ENCODE results near the gene PTPRN. TPM values are rescaled to one million over a fixed set of nuclear protein-coding genes. Genes with fewer than 3 reads are reported as not detected.

Gene PTPRN
- total RNA-seq, 1 experiment from 2014 or later = 6.5 TPM

GRCh38 chr2:219244789-219245147 is 64.4 kb downstream of the PTPRN start:
- H3K27me3 Mint-ChIP-seq (ENCODE audit: low read depth) = no peaks in the 10 kb centered on the region
- Histone ChIP-seq H3K79me2 (ENCODE audit: insufficient read depth, low read length) (no peaks in the 10 kb centered on the region), H3K4ac (ENCODE audit: low read depth, low read length) (no peak overlapping the region), H2AK5ac (ENCODE audit: insufficient read length, low read length) (no peak overlapping the region), H3K23ac (ENCODE audit: insufficient read length, low read depth, low read length) (no peak overlapping the region), H3K27ac (ENCODE audit: insufficient read length, low read depth, low read length) (no peak overlapping the region), H4K91ac (ENCODE audit: insufficient read length, low read depth, low read length) (no peak overlapping the region), H4K20me1 (ENCODE audit: control insufficient read depth, insufficient read depth, insufficient read length) (no peaks in the 10 kb centered on the region), H3K4me1 (ENCODE audit: insufficient read depth, low read length) (peaks cover 2% of the 10 kb centered on the region; the same call in 1 of the 2 replicates), H4K5ac (ENCODE audit: insufficient read length, low read depth, low read length) (no peak overlapping the region), H2BK20ac (ENCODE audit: low read depth, low read length, poor library complexity, severe bottlenecking) (no peak overlapping the region), H3K4me2 (ENCODE audit: insufficient read depth, insufficient read length, low read length) (peak overlapping the region; percentile 77), H2BK5ac (ENCODE audit: insufficient read length, low read length) (no peak overlapping the region), H2BK12ac (ENCODE audit: insufficient read length, low read depth, low read length) (no peak overlapping the region), H3K79me1 (ENCODE audit: insufficient read depth, low read depth, low read length, poor library complexity, severe bottlenecking) (no peaks in the 10 kb centered on the region), H3K23me2 (ENCODE audit: insufficient read length, low read depth, low read length, poor library complexity, severe bottlenecking) (no peaks in the 10 kb centered on the region), H2BK120ac (ENCODE audit: low read depth, low read length, poor library complexity, severe bottlenecking) (no peak overlapping the region), H3K9me3 (ENCODE audit: control insufficient read depth, low read depth, low read length) (no peaks in the 10 kb centered on the region), H3K18ac (ENCODE audit: insufficient read length, low read depth, low read length) (no peak overlapping the region), H3K14ac (ENCODE audit: insufficient read depth, low read length) (no peak overlapping the region), H3K9ac (ENCODE audit: extremely low read depth, insufficient read length, low read length) (no peak overlapping the region), H3K56ac (ENCODE audit: insufficient read length, low read depth, low read length) (no peak overlapping the region), H4K8ac (replicated peaks; ENCODE audit: insufficient read length, low read depth, low read length) (no peak overlapping the region), H2BK15ac (ENCODE audit: low read depth, low read length) (no peak overlapping the region), H2AFZ (ENCODE audit: low read length) (no peak overlapping the region), H3K27me3 (ENCODE audit: insufficient read depth, low read length) (no peaks in the 10 kb centered on the region), H3T11ph (ENCODE audit: low read length) (no peak overlapping the region)
- WGBS (ENCODE audit: extremely low coverage, insufficient read length, low lambda C conversion rate) = no CpG with 5 or more reads among the region's 6 CpGs
- peaks cover 0 to 13% (median 12%) of the 10 kb centered on the region in 3 experiments; a peak in 6 of 7 replicates for H3K36me3 Mint-ChIP-seq (ENCODE audit: insufficient read depth in 1 of 3, low read depth in 3 of 3)
- H3K27ac Mint-ChIP-seq = peak overlapping the region; percentile 44 to 93 (median 55); a peak in 5 of 7 replicates
- TF ChIP-seq CTCF (conservative IDR thresholded peaks at IDR 0.05) = no peak
- DNase-seq = no peak
- H3K4me1 Mint-ChIP-seq = peaks cover 19 to 24% of the 10 kb centered on the region in 2 experiments
- H3K4me3 Mint-ChIP-seq = peak overlapping the region; percentile 92 to 96
- no peaks in the 10 kb centered on the region for H3K9me3 Mint-ChIP-seq

All from H9 (cell line).